GM21717 (cell line): Measurements from ENCODE around the gene SOX9.

Experiments used
- ATAC-seq: cut with Tn5 transposase; IDR thresholded peaks from one replicate; pipeline ENCODE4 v1.9.1; 2021; ENCODE audit warnings: mild to moderate bottlenecking, moderate library complexity; ENCODE audit not compliant: unreplicated experiment

Gene SOX9

DNA sequence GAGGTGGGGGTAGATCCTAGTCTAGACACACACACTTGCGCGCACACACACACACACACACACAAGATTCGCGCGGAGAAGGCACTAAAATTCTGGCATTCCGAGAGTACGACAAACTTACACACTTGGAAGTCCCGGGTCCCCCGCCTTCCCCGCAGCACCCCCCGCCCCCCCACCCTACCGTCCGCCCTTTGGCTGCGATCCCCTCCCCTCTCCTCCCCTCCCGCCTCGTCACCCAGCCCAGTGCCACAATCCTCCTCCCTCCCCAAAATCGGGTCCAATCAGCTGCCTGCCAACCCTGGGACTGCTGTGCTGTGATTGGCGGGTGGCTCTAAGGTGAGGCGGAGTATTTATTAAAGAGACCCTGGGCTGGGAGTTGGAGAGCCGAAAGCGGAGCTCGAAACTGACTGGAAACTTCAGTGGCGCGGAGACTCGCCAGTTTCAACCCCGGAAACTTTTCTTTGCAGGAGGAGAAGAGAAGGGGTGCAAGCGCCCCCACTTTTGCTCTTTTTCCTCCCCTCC lies at the start of gene SOX9:
Gene SOX9, plus strand, starts transcription at position 379 of the 522 bp plus-strand sequence. CDS start 372 bp downstream, outside the sequence.
- peak; percentile 79 for ATAC-seq

GRCh38 chr17:72071330-72071729 lies 49.5 kb upstream of the SOX9 start:
- no peak for ATAC-seq

- ATAC-seq: no peak
Measured at GRCh38 chr17:72075995-72076677, 44.7 kb upstream of the SOX9 start.

GRCh38 chr17:72076678-72077030 lies 44.2 kb upstream of the SOX9 start:
- no peak for ATAC-seq

DNA sequence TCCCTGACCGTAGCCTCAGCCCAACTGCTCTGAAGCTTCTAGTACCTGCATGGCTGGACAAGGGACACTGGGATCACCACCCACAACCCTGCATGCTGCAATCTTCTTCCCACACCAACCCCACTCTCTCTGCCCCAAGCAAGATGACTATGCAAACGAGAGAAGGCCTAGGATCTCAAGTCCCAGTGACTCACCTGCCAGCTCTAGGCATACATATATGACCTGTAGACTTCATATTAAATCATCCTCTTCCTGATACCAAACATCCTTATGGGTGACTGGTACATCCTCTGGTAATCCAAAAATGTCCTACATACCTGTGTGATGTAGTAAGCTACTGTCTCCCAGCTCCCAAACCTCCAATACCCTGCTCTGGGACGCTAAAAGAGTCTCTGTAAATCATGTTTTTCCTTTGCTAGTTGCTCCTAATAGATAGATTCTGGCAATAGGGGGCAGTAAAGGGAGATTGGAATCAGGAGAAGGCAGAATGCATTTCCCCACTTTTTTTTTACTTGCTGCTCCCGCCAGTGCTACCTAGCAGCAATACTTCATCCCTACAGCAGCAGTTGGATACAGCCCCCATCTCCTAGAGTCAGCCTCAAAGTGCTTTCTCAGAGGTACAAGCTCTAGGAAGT lies 43.4 kb upstream of the SOX9 start:
- no peak for ATAC-seq

DNA sequence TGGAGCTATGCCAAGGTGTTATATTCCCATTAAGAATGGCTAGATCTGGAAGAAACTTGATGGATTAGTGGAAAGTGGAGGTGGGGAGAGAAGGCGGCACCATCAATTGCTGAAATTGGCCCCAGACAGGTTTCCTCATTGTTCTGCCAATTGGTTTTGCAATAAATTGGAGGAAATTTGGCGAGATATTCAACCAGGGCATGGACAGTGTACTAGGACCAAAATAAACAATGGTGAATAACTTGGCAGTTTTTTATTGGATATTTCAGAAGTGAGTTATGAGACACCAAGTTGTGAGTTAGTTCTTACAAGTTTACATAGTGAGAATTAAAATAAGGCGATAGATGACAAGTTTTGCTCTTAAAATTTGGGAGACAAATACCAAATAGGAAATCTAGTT lies 41.1 kb upstream of the SOX9 start:
- no peak for ATAC-seq

GRCh38 chr17:72087876-72088275 lies 32.9 kb upstream of the SOX9 start:
- no peak for ATAC-seq

- ATAC-seq: no peak
Measured at GRCh38 chr17:72089453-72089987, 31.3 kb upstream of the SOX9 start.

- no peak for ATAC-seq
Measured at GRCh38 chr17:72090108-72090507, 30.7 kb upstream of the SOX9 start.

- no peak for ATAC-seq
Measured at GRCh38 chr17:72092710-72093322, 28.0 kb upstream of the SOX9 start.

- ATAC-seq: no peak
Measured at GRCh38 chr17:72093707-72094106, 27.1 kb upstream of the SOX9 start.

DNA sequence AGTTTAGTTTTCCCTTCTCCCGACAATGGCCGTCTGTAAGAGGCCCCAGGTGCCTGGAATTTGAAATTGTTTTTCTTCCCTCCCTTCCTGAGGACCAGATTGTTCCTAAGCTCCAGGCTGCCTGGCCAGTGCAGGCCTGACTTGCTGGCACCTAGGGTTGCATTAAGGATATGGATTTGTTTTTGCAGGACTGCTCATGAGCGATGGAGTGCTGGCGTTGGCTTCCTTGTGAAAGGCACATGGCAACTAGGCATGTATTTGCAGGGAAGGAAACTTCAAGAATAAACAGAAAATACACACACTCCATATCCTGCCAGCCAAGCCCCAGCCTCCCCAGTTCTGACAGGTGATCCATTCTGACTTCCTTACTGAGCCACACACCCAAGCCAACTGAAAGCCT lies 25.5 kb upstream of the SOX9 start:
- no peak for ATAC-seq

DNA sequence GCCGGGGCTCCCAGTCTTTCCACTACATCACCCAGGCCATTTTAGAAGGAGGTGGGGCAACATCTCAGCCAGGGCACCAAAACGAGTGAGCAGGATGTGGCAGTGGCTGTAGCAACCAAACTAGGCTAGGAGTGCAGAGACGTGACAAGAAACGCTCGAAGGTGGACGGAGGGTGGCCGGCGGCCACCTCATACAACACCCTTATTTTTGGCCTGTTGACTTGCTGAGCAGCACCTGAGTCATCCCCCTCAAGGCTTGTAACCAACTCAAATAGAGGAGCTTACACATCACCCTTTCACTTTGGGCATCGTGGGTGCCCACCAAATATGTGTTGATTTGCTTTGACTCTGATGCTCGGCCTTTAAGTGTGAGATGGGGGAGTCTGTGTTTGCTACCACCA lies 23.7 kb upstream of the SOX9 start:
- no peak for ATAC-seq

DNA sequence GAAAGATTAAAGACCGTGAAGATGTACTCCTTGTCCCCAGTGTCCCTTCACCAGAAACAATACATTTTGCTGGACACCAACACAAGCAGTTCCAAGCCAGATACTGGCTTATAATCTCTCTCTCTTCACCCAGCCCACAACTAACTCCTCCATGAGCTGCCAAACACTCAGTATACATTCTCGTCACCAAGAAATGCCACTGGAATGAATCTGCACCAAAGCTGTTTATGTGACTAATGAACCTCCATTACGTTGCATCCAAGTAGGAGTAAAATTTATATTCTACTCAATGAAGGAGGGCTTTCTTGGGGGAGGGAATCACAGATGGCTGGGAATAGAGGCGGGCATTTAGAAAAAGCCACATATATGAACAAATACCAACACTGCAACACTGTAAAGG lies 20.9 kb upstream of the SOX9 start:
- no peak for ATAC-seq

- ATAC-seq: no peak
Measured at GRCh38 chr17:72100470-72100869, 20.4 kb upstream of the SOX9 start.

GRCh38 chr17:72101526-72101925 lies 19.3 kb upstream of the SOX9 start:
- ATAC-seq: no peak

- ATAC-seq: no peak
Measured at GRCh38 chr17:72102366-72102765, 18.5 kb upstream of the SOX9 start.

GRCh38 chr17:72104164-72104862 lies 16.5 kb upstream of the SOX9 start:
- no peak for ATAC-seq

DNA sequence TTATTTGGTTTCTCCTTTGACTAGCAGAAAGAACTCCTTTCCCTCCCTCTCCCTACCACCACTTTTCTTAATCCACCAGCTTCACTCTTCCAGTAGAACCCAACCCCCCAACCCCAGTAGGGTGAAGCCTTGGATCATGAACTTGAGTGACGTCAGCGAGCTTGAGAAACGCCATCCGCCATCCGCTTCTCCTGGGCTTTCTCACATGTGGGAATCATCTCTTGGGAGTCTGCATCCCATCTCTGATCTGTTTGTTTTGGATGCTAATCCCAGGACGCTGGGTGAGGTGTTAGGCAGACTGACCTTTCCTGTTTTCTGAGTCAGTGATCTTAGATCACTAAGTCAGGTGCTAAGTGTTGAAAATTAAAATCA lies 16.0 kb upstream of the SOX9 start:
- ATAC-seq: no peak

GRCh38 chr17:72107100-72107499 lies 13.7 kb upstream of the SOX9 start:
- ATAC-seq: no peak

DNA sequence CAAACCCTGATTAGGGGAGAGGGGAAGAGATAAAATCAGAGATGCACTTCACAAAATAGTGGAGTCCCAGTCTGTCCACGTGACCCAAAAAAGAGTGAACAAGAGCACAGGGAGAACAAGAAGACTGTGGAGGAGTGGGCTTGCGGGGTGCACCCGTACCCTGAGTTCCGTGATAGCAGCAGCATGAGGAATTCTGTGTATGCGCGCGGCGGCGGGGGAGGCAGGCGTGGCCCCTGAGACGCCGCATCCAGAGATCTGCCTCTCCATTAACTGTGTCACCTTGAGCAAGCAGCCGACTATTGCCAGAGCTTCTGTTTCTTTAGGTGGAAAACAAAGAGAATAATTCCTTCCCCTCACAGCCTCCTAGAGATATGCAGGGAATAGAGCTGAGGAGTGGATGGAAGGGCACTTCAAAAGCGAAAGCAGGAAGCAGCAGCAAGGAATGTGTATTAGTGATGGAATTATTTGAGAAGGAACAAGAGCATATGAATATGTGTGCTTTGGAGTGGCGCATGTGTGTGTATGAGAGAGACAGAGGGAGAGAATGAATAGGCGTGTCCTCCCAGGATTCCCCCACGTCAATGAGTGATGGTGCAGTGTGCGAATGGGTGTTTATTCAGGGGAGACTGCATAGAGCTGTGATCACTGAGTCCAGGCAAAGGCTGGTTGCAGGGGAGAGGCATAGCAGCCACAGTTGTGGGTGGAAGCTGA lies 10.4 kb upstream of the SOX9 start:
- no peak for ATAC-seq
